Loucy (cell line): Measurements from ENCODE around the gene MYO5B.

Experiments
- H2AFZ ChIP-seq: fragments of 200-600 bp; sonication (generic); 2 replicates; pipeline ENCODE4 v1.6.0; 2016; ENCODE audit warnings: antibody characterized with exemption, mild to moderate bottlenecking, low read length, moderate library complexity
- H3F3A ChIP-seq: fragments of 200-600 bp; 2 replicates; pipeline ENCODE4 v1.6.0; 2016; ENCODE audit warnings: antibody characterized with exemption, low read depth, mild to moderate bottlenecking
- H3K27me3 ChIP-seq: fragments of 200-600 bp; sonication (generic); 2 replicates; pipeline ENCODE4 v1.6.1; 2014; ENCODE audit warnings: low read length, mild to moderate bottlenecking; ENCODE audit not compliant: insufficient read depth, poor library complexity, severe bottlenecking
- H3K36me3 ChIP-seq: fragments of 200-600 bp; sonication (generic); 2 replicates; pipeline ENCODE4 v1.6.1; 2016; ENCODE audit warnings: low read length; ENCODE audit not compliant: insufficient read depth
- H3K4me1 ChIP-seq: fragments of 200-600 bp; sonication (generic); 2 replicates; pipeline ENCODE4 v1.5.1; 2014; ENCODE audit warnings: low read length, mild to moderate bottlenecking; ENCODE audit not compliant: insufficient read depth, poor library complexity, severe bottlenecking
- H3K4me2 ChIP-seq: fragments of 200-600 bp; sonication (generic); 2 replicates; pipeline ENCODE4 v1.6.0; 2014; ENCODE audit warnings: antibody characterized with exemption, low read length, low read depth, mild to moderate bottlenecking; ENCODE audit not compliant: poor library complexity, severe bottlenecking
- H3K4me3 ChIP-seq: fragments of 200-600 bp; sonication (generic); 2 replicates; pipeline ENCODE4 v1.5.1; 2014; ENCODE audit warnings: low read length, mild to moderate bottlenecking, mixed read lengths; ENCODE audit not compliant: poor library complexity, severe bottlenecking
- H3K79me2 ChIP-seq: fragments of 200-600 bp; sonication (generic); 2 replicates; pipeline ENCODE4 v1.6.1; 2014; ENCODE audit warnings: low read length; ENCODE audit not compliant: insufficient read depth
- H3K9ac ChIP-seq: fragments of 200-600 bp; sonication (generic); 2 replicates; pipeline ENCODE4 v1.6.0; 2014; ENCODE audit warnings: mild to moderate bottlenecking, low read depth, low read length, moderate library complexity; ENCODE audit not compliant: poor library complexity, severe bottlenecking
- H3K9me2 ChIP-seq: fragments of 200-600 bp; sonication (generic); replicated peaks from 2 replicates; pipeline ENCODE4 v1.6.1; 2016; ENCODE audit warnings: low read depth, low read length, mixed read lengths
- H3K9me3 ChIP-seq: fragments of 200-600 bp; sonication (generic); 2 replicates; pipeline ENCODE4 v1.6.1; 2014; ENCODE audit warnings: mild to moderate bottlenecking, antibody characterized with exemption, low read length, low read depth; ENCODE audit not compliant: insufficient read depth
- H4K20me1 ChIP-seq: fragments of 200-600 bp; sonication (generic); 2 replicates; pipeline ENCODE4 v1.6.0; 2014; ENCODE audit warnings: antibody characterized with exemption, low read length, mild to moderate bottlenecking; ENCODE audit not compliant: insufficient read depth, poor library complexity, severe bottlenecking
- EZH2phosphoT487 ChIP-seq: fragments of 200-600 bp; IDR thresholded peaks from 2 replicates; pipeline ENCODE4 v1.6.1; 2018; ENCODE audit warnings: antibody characterized with exemption, mild to moderate bottlenecking, moderate library complexity, borderline replicate concordance
- TF ChIP-seq, protein P1 (sequence below): fragments of 200-600 bp; sonication (generic); conservative IDR thresholded peaks from 2 replicates; pipeline ENCODE4 v1.5.1; 2014; ENCODE audit warnings: mild to moderate bottlenecking, antibody characterized with exemption, low read length

The MYO5B gene

DNA sequence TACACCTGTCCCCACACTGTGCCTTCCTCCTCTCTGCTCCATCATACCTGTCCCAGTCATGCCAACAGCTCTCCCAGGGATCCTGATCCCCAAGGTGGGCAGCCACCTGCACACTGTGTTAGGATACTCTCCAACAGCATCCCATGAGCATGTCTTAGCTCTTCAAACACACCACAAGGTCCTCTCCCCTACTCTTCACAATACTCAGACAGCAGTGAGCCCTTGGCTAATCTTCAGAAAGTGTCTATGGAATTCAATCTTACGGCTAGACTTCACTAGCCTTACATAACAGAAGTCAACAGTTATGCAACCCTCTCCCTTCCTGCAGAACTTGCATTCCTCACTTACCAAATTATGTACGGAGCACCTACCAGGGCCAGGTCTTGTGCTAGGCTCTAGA is 79.9 kb downstream of the MYO5B start:
- Histone ChIP-seq H2AFZ (no peak overlapping the region), H3K9me3 (no peaks in the 10 kb centered on the region), H3K4me1 (no peaks in the 10 kb centered on the region), H3F3A (no peaks in the 10 kb centered on the region), H3K9ac (no peak overlapping the region), H4K20me1 (no peaks in the 10 kb centered on the region), H3K4me2 (no peak overlapping the region), H3K9me2 (no peaks in the 10 kb centered on the region), H3K36me3 (no peaks in the 10 kb centered on the region), H3K79me2 (no peaks in the 10 kb centered on the region), H3K4me3 (no peak overlapping the region), H3K27me3 (no peaks in the 10 kb centered on the region)
- no peak for TF ChIP-seq EZH2phosphoT487
- TF ChIP-seq, protein P1, sequence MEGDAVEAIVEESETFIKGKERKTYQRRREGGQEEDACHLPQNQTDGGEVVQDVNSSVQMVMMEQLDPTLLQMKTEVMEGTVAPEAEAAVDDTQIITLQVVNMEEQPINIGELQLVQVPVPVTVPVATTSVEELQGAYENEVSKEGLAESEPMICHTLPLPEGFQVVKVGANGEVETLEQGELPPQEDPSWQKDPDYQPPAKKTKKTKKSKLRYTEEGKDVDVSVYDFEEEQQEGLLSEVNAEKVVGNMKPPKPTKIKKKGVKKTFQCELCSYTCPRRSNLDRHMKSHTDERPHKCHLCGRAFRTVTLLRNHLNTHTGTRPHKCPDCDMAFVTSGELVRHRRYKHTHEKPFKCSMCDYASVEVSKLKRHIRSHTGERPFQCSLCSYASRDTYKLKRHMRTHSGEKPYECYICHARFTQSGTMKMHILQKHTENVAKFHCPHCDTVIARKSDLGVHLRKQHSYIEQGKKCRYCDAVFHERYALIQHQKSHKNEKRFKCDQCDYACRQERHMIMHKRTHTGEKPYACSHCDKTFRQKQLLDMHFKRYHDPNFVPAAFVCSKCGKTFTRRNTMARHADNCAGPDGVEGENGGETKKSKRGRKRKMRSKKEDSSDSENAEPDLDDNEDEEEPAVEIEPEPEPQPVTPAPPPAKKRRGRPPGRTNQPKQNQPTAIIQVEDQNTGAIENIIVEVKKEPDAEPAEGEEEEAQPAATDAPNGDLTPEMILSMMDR, result no peak

- TF ChIP-seq EZH2phosphoT487, result no peak
- TF ChIP-seq, protein P1, result no peak
Measured at GRCh38 chr18:50114448-50114847, 80.5 kb downstream of the MYO5B start.

GRCh38 chr18:50113726-50114125 is 81.2 kb downstream of the MYO5B start:
- H3K36me3 ChIP-seq, result no peaks in the 10 kb centered on the region
- H3K27me3 ChIP-seq, result no peaks in the 10 kb centered on the region
- H2AFZ ChIP-seq, result no peak overlapping the region
- no peak for TF ChIP-seq EZH2phosphoT487
- TF ChIP-seq, protein P1, result no peak
- H3K9ac ChIP-seq, result no peak overlapping the region
- H3K9me3 ChIP-seq, result no peaks in the 10 kb centered on the region
- no peaks in the 10 kb centered on the region for H3K79me2 ChIP-seq
- H3K4me2 ChIP-seq, result no peak overlapping the region
- H3F3A ChIP-seq, result no peaks in the 10 kb centered on the region
- H3K9me2 ChIP-seq, result no peaks in the 10 kb centered on the region
- no peaks in the 10 kb centered on the region for H3K4me1 ChIP-seq
- H3K4me3 ChIP-seq, result no peak overlapping the region
- no peaks in the 10 kb centered on the region for H4K20me1 ChIP-seq

More at GRCh38 chr18:50114448-50114847, 80.5 kb downstream of the MYO5B start:
- Histone ChIP-seq H3F3A (no peaks in the 10 kb centered on the region), H3K4me2 (no peak overlapping the region), H3K4me3 (no peak overlapping the region), H3K36me3 (no peaks in the 10 kb centered on the region), H3K9me2 (no peaks in the 10 kb centered on the region), H4K20me1 (no peaks in the 10 kb centered on the region), H3K9ac (no peak overlapping the region), H3K27me3 (no peaks in the 10 kb centered on the region), H3K9me3 (no peaks in the 10 kb centered on the region), H3K4me1 (no peaks in the 10 kb centered on the region), H3K79me2 (no peaks in the 10 kb centered on the region), H2AFZ (no peak overlapping the region)
